ENCODE measurements around the gene ZNF175.

ZNF175 gene

DNA sequence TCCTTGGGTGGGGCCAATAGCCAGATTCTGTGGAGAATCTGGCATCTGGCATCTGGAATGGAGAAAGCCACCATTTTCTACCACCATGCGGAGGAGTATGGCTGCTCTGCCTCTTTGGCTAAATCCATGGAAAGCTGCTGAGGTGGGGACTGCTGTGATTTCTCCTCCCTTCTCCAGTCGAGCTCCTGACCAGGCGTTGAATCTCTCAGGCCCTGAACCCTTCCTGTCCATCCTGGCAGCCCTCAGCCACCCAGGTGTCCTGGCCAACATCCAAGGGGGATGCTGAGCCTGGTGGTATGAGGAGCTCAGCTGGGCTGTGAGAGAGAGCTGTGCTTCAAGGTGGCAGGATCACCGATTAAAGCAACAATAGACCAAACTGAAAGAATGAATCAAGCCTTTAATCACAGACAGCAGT is 22.2 kb upstream of the ZNF175 start:
- DNase-seq (ENCODE audit: low read depth, low spot score): no peak
- TF ChIP-seq, protein P1, sequence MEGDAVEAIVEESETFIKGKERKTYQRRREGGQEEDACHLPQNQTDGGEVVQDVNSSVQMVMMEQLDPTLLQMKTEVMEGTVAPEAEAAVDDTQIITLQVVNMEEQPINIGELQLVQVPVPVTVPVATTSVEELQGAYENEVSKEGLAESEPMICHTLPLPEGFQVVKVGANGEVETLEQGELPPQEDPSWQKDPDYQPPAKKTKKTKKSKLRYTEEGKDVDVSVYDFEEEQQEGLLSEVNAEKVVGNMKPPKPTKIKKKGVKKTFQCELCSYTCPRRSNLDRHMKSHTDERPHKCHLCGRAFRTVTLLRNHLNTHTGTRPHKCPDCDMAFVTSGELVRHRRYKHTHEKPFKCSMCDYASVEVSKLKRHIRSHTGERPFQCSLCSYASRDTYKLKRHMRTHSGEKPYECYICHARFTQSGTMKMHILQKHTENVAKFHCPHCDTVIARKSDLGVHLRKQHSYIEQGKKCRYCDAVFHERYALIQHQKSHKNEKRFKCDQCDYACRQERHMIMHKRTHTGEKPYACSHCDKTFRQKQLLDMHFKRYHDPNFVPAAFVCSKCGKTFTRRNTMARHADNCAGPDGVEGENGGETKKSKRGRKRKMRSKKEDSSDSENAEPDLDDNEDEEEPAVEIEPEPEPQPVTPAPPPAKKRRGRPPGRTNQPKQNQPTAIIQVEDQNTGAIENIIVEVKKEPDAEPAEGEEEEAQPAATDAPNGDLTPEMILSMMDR (IDR thresholded peaks at IDR 0.05; ENCODE audit: insufficient read depth, low read length, missing control alignments): no peak
- POLR2A ChIA-PET: no interaction called here
- H3K4me3 ChIP-seq (ENCODE audit: low read depth, low read length): no peak overlapping the region
- CTCF ChIA-PET: no interaction called here

DNA sequence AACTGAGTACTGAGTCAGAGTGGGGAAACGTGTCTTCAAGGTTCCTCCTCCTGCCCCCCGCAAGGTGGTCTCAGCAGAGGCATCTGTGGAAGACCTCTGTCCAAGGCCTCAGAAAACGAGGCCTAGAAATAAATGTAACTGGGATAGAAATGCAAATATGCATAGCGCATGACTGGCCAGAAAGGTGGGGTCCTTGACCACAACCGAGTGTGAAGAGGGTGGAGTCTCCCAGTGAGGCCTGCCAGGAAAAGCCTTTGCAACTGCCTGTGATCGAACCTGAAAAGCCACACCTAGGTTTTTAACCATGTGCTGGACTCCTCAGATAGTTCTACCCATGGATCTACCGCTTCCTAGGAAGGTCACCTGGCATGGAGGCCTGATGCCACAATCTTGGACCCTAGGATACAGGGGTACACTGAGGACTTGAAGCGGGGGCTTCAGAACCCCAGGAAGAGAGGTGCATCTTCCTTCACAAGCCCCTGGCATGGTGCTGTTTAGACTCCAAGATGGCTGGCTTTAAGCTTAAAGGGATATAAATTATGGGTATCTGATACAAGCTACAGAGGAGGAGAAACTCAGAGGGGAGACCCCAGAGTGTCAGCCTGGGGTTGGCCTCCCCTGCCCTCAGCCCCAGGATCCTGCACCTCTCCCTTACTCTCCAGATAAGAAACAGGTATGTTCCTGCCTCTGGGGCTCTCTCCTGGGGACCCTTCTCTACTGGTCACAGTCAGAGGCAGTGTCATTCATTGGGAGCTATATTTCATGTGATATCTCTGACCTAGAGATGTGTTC is 21.4 kb upstream of the ZNF175 start:
- no peak for DNase-seq (ENCODE audit: low read depth, low spot score)
- H3K4me3 ChIP-seq (ENCODE audit: low read depth, low read length): no peak overlapping the region
- TF ChIP-seq, protein P1 (IDR thresholded peaks at IDR 0.05; ENCODE audit: insufficient read depth, low read length, missing control alignments): no peak
- ChIA-PET POLR2A (no interaction called here), CTCF (no interaction called here)

DNA sequence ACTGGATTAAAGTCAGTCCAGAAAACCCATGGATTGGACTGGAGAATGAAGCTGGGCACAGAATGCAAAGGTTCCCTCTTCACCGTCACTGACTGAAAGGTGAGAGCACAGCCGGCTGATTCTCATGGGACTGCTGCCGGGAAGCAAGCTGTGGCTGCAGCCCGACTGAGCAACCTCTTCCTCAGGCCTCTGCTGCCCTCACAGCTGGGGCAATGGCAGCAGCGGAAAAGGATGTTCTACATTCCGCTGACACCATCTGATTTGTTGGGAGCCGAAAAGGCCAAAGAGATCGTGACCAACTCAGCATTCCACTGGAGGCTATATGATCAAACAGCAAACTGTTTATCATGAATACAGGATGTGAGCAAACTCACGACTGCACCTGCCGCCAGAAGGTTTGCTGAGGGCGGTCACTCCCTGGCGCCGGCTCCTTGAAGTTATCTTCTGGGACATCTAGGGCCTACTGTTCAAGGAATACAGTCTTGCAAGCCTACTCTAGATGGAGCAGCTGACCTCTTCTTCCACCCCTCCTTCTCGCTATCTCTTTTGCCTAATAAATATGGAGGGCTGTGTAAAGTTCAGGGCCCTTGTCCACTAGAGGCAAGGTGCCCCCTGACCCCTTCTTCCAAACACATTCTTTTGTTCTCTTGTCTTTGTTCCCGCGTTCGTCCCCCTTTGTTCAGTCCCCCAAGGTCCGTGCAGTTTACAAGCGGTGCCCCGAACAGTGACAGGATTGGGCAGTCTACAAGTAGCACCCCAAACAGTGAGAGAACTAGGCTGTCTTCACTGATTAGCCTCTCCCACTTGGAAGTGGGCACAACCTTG is 20.0 kb upstream of the ZNF175 start:
- no peak for DNase-seq (ENCODE audit: low read depth, low spot score)
- POLR2A ChIA-PET: no interaction called here

DNA sequence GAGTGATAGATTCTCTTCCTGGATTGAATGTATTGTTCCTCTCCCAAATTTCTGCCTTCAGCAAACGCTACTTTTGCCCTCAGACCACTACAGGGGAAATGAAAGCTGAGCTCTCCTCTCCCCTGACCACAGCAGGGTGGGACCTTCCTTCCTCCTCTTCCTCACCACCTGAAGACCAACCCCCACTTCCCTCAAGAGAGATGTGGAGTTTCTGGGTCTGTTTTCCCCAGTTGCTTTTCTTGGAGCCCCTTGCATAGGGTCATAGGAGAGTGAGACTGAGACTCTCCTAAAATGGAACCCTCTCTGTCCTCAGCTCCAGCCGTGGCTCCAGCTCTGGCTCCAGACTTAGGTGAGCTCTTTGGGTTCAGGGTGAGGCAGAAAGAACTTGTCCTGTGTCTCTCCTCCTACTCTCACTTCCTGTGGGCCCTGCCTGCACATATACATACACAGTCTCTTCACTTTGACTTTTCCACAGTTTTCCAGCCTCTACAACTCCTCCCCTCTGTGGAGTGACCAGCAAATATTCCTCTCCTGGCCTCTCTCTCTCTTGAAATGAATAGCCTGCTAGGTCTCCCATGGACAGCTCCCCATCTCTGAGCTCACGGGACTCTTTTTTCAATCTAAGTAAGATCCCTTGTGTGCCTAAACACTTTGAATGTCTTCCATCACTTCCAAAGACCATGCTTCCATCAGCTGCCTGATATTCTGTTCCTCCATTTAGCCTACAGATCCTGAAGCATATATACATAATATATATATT is 19.2 kb upstream of the ZNF175 start:
- H3K4me3 ChIP-seq (ENCODE audit: low read depth, low read length): no peak overlapping the region
- DNase-seq (ENCODE audit: low read depth, low spot score): no peak
- CTCF ChIA-PET: no interaction called here
- POLR2A ChIA-PET: no interaction called here
- TF ChIP-seq, protein P1 (IDR thresholded peaks at IDR 0.05; ENCODE audit: insufficient read depth, low read length, missing control alignments): no peak

More for the DNA sequence above, 20.0 kb upstream of the ZNF175 start:
- H3K4me3 ChIP-seq (ENCODE audit: low read depth, low read length): no peak overlapping the region
- CTCF ChIA-PET: no interaction called here
- TF ChIP-seq, protein P1 (IDR thresholded peaks at IDR 0.05; ENCODE audit: insufficient read depth, low read length, missing control alignments): no peak

DNA sequence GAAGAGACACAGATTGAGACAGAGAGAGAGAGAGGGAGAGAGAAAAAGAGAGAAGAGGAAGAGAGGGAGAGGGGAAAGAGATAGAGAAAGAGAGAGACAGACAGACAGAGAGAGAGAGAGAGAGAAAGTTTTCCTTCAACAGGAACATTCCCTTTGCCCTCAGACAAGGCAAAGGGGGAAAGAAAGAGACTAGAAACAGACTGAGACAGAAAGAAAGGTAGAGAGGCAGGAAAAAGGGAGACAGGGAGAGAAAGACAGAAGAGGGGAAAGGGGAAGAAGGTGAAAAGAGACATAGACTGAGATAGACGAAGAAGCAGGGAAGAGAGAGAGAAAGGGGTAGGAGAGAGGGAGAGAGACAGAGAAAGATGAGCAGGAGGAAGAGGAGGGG is 18.5 kb upstream of the ZNF175 start:
- POLR2A ChIA-PET: no interaction called here
- CTCF ChIA-PET: no interaction called here
- DNase-seq (ENCODE audit: low read depth, low spot score): no peak
- H3K4me3 ChIP-seq (ENCODE audit: low read depth, low read length): no peak overlapping the region
- TF ChIP-seq, protein P1 (IDR thresholded peaks at IDR 0.05; ENCODE audit: insufficient read depth, low read length, missing control alignments): no peak

Data from AG04449 (cell line).